ENCODE measurements around the gene FAM200B. TPM values are rescaled to one million over a fixed set of nuclear protein-coding genes. Genes with fewer than 3 reads are reported as not detected.
A peak's percentile ranks its signal among the peaks of the same experiment; 100 is the strongest.

The FAM200B gene
- total RNA-seq, 1 donor from 2014 or later: 35.3 TPM

GRCh38 chr4:15651676-15652075 is 30.0 kb upstream of the FAM200B start:
- peaks cover 65% of the 10 kb centered on the region for H3K4me1 ChIP-seq
- TF ChIP-seq CTCF (IDR thresholded peaks at IDR 0.05): no peak
- H3K27ac ChIP-seq: peak overlapping the region; percentile 99
- H3K9me3 ChIP-seq: no peaks in the 10 kb centered on the region
- H3K36me3 ChIP-seq: no peaks in the 10 kb centered on the region
- DNase-seq (no peak), ATAC-seq (no peak)
- no peaks in the 10 kb centered on the region for H3K27me3 ChIP-seq (ENCODE audit: low read depth)
- intact Hi-C loops (cut with DNase I): no loop called here
- peak overlapping the region; percentile 68 for H3K4me3 ChIP-seq

GRCh38 chr4:15652191-15652590 is 29.4 kb upstream of the FAM200B start:
- peak overlapping the region; percentile 99 for H3K27ac ChIP-seq
- no peaks in the 10 kb centered on the region for H3K9me3 ChIP-seq
- H3K36me3 ChIP-seq: no peaks in the 10 kb centered on the region
- no peak for ATAC-seq
- DNase-seq: no peak
- peak overlapping the region; percentile 68 for H3K4me3 ChIP-seq
- intact Hi-C loops (cut with DNase I): no loop called here
- TF ChIP-seq CTCF (IDR thresholded peaks at IDR 0.05): no peak
- H3K4me1 ChIP-seq: peaks cover 65% of the 10 kb centered on the region
- H3K27me3 ChIP-seq (ENCODE audit: low read depth): no peaks in the 10 kb centered on the region

GRCh38 chr4:15652841-15653240 is 28.8 kb upstream of the FAM200B start:
- H3K4me1 ChIP-seq: peaks cover 61% of the 10 kb centered on the region
- H3K9me3 ChIP-seq: no peaks in the 10 kb centered on the region
- H3K36me3 ChIP-seq: no peaks in the 10 kb centered on the region
- ATAC-seq (no peak), DNase-seq (no peak)
- H3K27ac ChIP-seq: peak overlapping the region; percentile 99
- TF ChIP-seq CTCF (IDR thresholded peaks at IDR 0.05): no peak
- H3K27me3 ChIP-seq (ENCODE audit: low read depth): no peaks in the 10 kb centered on the region
- H3K4me3 ChIP-seq: peak overlapping the region; percentile 68
- intact Hi-C loops (cut with DNase I): no loop called here

- intact Hi-C loops (cut with DNase I): no loop called here
- no peaks in the 10 kb centered on the region for H3K9me3 ChIP-seq
- ATAC-seq: no peak
- H3K36me3 ChIP-seq: no peaks in the 10 kb centered on the region
- peak overlapping the region; percentile 68 for H3K4me3 ChIP-seq
- H3K27me3 ChIP-seq (ENCODE audit: low read depth): no peaks in the 10 kb centered on the region
- DNase-seq: no peak
- no peak for TF ChIP-seq CTCF (IDR thresholded peaks at IDR 0.05)
- H3K27ac ChIP-seq: peak overlapping the region; percentile 99
- H3K4me1 ChIP-seq: peaks cover 56% of the 10 kb centered on the region
These were observed 28.2 kb upstream of the FAM200B start for GRCh38 chr4:15653420-15653819.

- DNase-seq (no peak), ATAC-seq (no peak)
- Histone ChIP-seq H3K4me3 (peak overlapping the region; percentile 68), H3K27ac (peak overlapping the region; percentile 99), H3K27me3 (ENCODE audit: low read depth) (no peaks in the 10 kb centered on the region), H3K4me1 (peaks cover 49% of the 10 kb centered on the region), H3K36me3 (no peaks in the 10 kb centered on the region), H3K9me3 (no peaks in the 10 kb centered on the region)
- no peak for TF ChIP-seq CTCF (IDR thresholded peaks at IDR 0.05)
- intact Hi-C loops (cut with DNase I): no loop called here
These were observed 27.6 kb upstream of the FAM200B start for GRCh38 chr4:15653864-15654592.
